HEK293T (cell line): Measurements from ENCODE around the gene SHANK2.

Source experiments
- ELF4 ChIP-seq: fragments of 450-650 bp; IDR thresholded peaks from 2 replicates; pipeline ENCODE4 v1.6.1; 2017; ENCODE audit warnings: antibody characterized with exemption
- SUZ12 ChIP-seq: fragments of 450-650 bp; IDR thresholded peaks from 2 replicates; pipeline ENCODE4 v1.6.1; 2016; ENCODE audit warnings: mild to moderate bottlenecking
- TARDBP ChIP-seq: fragments of 450-650 bp; IDR thresholded peaks from 2 replicates; pipeline ENCODE4 v1.6.1; 2016

DNA sequence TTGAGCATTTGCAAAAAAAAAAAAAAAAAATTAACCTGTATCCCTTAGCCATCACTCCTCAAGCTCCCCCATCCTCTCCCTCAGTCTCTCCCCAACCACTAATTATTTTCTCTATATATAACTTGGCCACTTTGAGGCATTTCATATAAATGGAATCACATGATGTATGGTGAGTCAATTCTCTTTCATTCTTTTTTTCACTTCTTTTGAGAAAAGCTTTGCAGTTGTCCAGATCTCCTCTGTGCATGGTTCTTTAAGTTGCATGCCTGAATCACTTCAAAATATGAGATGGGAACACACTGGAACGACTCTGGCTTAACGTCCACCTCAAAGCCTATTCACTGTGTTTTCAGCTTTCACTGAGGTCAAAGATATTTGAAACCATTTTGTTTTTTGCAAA lies 40.7 kb downstream of the SHANK2 start:
- no peak for TF ChIP-seq ELF4
- no peak for TF ChIP-seq SUZ12
- TF ChIP-seq TARDBP = no peak
